WTC11 (cell line): ENCODE results near the gene STK31. TPM values are rescaled to one million over a fixed set of nuclear protein-coding genes. Genes with fewer than 3 reads are reported as not detected.

ENCODE experiments used
- ATAC-seq: fragments of 200-7000 bp; cut with Tn5 transposase; 2 replicates; pipeline ENCODE4 v1.10.0; 2021; ENCODE audit warnings: mild to moderate bottlenecking, moderate library complexity
- CTCF ChIA-PET: fragments of 300-600 bp; sonication (Branson Sonifier 250); formaldehyde crosslinking; loops from one replicate; lab custom pipeline; 2021; ENCODE audit warnings: antibody characterized with exemption; lab: Charles Lee
- POLR2A ChIA-PET: fragments of 350-600 bp; sonication (Branson Sonifier 250); formaldehyde crosslinking; loops from one replicate; lab custom pipeline; 2021; ENCODE audit warnings: antibody characterized with exemption; lab: Charles Lee
- DNase-seq: peaks from one replicate; pipeline ENCODE4 v3.0.0; 2021; ENCODE audit warnings: low spot score
- H3K27ac Mint-ChIP-seq: 2 replicates; pipeline ENCODE4 v1.8.0; 2021; ENCODE audit warnings: mixed read lengths
- H3K27me3 Mint-ChIP-seq: 2 replicates; pipeline ENCODE4 v1.8.0; 2021; ENCODE audit warnings: low read depth, mild to moderate bottlenecking, moderate library complexity, mixed read lengths
- H3K36me3 Mint-ChIP-seq: 2 replicates; pipeline ENCODE4 v1.8.0; 2021; ENCODE audit warnings: mixed read lengths
- H3K4me1 Mint-ChIP-seq: 2 replicates; pipeline ENCODE4 v1.8.0; 2022; ENCODE audit warnings: mixed read lengths
- H3K4me3 Mint-ChIP-seq: 2 replicates; pipeline ENCODE4 v1.8.0; 2021; ENCODE audit warnings: mild to moderate bottlenecking, moderate library complexity, mixed read lengths
- H3K9me3 Mint-ChIP-seq: 2 replicates; pipeline ENCODE4 v1.8.0; 2021; ENCODE audit warnings: mixed read lengths
- CBFB ChIP-seq: sonication (generic); formaldehyde crosslinking; IDR thresholded peaks from 2 replicates; pipeline ENCODE4 v1.8.1; 2022; ENCODE audit warnings: mild to moderate bottlenecking, low read depth, missing genetic modification reagents
- ESRRA ChIP-seq: sonication (generic); formaldehyde crosslinking; IDR thresholded peaks from 2 replicates; pipeline ENCODE4 v1.8.1; 2022; ENCODE audit warnings: mild to moderate bottlenecking, missing genetic modification reagents, borderline replicate concordance
- ETV6 ChIP-seq: sonication (generic); formaldehyde crosslinking; IDR thresholded peaks from 2 replicates; pipeline ENCODE4 v1.8.1; 2022; ENCODE audit warnings: mild to moderate bottlenecking, missing genetic modification reagents
- FOXJ3 ChIP-seq: sonication (generic); formaldehyde crosslinking; IDR thresholded peaks from 2 replicates; pipeline ENCODE4 v1.9.0; 2021; ENCODE audit warnings: missing genetic modification reagents, mild to moderate bottlenecking, borderline replicate concordance
- FOXP1 ChIP-seq: sonication (generic); formaldehyde crosslinking; IDR thresholded peaks from 2 replicates; pipeline ENCODE4 v1.8.0; 2022; ENCODE audit warnings: missing genetic modification reagents, mild to moderate bottlenecking, moderate library complexity, borderline replicate concordance
- GTF2I ChIP-seq: fragments of 250-450 bp; sonication (Bioruptor Pico); conservative IDR thresholded peaks from 2 replicates; pipeline ENCODE4 v1.4.0; 2021; ENCODE audit warnings: mild to moderate bottlenecking
- HMGA2 ChIP-seq: fragments of 250-450 bp; sonication (Bioruptor Pico); IDR thresholded peaks from 2 replicates; pipeline ENCODE4 v1.4.0; 2021; ENCODE audit warnings: mild to moderate bottlenecking, moderate library complexity
- NFATC4 ChIP-seq: fragments of 250-450 bp; sonication (Bioruptor Pico); IDR thresholded peaks from 2 replicates; pipeline ENCODE4 v1.9.0; 2021; ENCODE audit warnings: mild to moderate bottlenecking
- NR3C1 ChIP-seq: sonication (generic); formaldehyde crosslinking; conservative IDR thresholded peaks from 2 replicates; pipeline ENCODE4 v1.8.1; 2023; ENCODE audit warnings: low read depth, mild to moderate bottlenecking, missing genetic modification reagents
- SP1 ChIP-seq: sonication (generic); formaldehyde crosslinking; conservative IDR thresholded peaks from 2 replicates; pipeline ENCODE4 v1.8.1; 2022; ENCODE audit warnings: missing genetic modification reagents
- ZBTB21 ChIP-seq: sonication (generic); formaldehyde crosslinking; IDR thresholded peaks from 2 replicates; pipeline ENCODE4 v1.8.1; 2023; ENCODE audit warnings: mild to moderate bottlenecking, missing genetic modification reagents, borderline replicate concordance
- ZNF121 ChIP-seq: sonication (generic); formaldehyde crosslinking; IDR thresholded peaks from 2 replicates; pipeline ENCODE4 v1.8.0; 2023; ENCODE audit warnings: missing genetic modification reagents
- ZNF263 ChIP-seq: sonication (generic); formaldehyde crosslinking; IDR thresholded peaks from 2 replicates; pipeline ENCODE4 v1.8.1; 2022; ENCODE audit warnings: low read depth, mild to moderate bottlenecking, moderate library complexity, missing genetic modification reagents
- ZNF671 ChIP-seq: fragments of 250-450 bp; sonication (Bioruptor Pico); IDR thresholded peaks from 2 replicates; pipeline ENCODE4 v1.8.0; 2021; ENCODE audit warnings: mild to moderate bottlenecking
- total RNA-seq: library from RNA; stranded (reverse); gene quantifications from 3 replicates; pipeline ENCODE4 v1.2.3, GENCODE V29; 2021
- TF ChIP-seq, protein P1 (sequence below): sonication (generic); formaldehyde crosslinking; conservative IDR thresholded peaks from 2 replicates; pipeline ENCODE4 v1.8.1; 2023; ENCODE audit warnings: mild to moderate bottlenecking, low read depth, missing genetic modification reagents, moderate library complexity
- TF ChIP-seq, protein P2 (sequence below): fragments of 250-450 bp; sonication (Bioruptor Pico); IDR thresholded peaks from 2 replicates; pipeline ENCODE4 v1.9.0; 2021; ENCODE audit warnings: mild to moderate bottlenecking
- TF ChIP-seq, protein P3 (sequence below): sonication (generic); formaldehyde crosslinking; IDR thresholded peaks from 2 replicates; pipeline ENCODE4 v1.8.1; 2022; ENCODE audit warnings: mild to moderate bottlenecking, missing genetic modification reagents, moderate library complexity, borderline replicate concordance
- TF ChIP-seq, protein P4 (sequence below): fragments of 250-450 bp; sonication (Bioruptor Pico); IDR thresholded peaks from 2 replicates; pipeline ENCODE4 v1.9.0; 2021; ENCODE audit warnings: mild to moderate bottlenecking
- TF ChIP-seq, protein P5 (sequence below): sonication (generic); formaldehyde crosslinking; IDR thresholded peaks from 2 replicates; pipeline ENCODE4 v1.8.0; 2022; ENCODE audit warnings: mild to moderate bottlenecking, missing genetic modification reagents

The STK31 gene
- total RNA-seq, 1 experiment from 2014 or later = 0.42 TPM

DNA sequence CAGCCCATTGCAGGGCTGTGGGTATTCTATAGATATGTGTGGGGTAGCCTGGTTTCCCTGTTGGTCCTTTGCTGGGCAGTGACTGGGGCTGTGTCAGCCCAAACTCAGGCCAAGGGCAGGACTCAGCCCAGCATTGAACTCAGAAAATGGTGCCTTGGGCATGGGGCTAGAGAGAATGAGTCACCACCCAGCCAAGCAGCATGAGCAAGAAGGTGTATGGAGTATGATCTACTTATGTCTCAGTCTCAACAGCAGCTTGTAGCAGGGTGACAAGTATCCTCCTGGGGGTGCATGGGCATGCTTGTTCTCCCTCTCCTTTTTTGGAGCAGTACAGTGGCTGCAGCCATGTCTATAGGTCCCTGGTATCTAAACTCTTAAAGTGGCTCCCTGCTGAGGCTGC is 32.0 kb downstream of the STK31 start:
- POLR2A ChIA-PET = no interaction called here
- DNase-seq (no peak), ATAC-seq (no peak)
- peaks cover 16% of the 10 kb centered on the region for H3K36me3 Mint-ChIP-seq
- CTCF ChIA-PET = no interaction called here
- no peak overlapping the region for H3K4me3 Mint-ChIP-seq
- TF ChIP-seq GTF2I (CRISPR knock-in tag) = no peak
- H3K27me3 Mint-ChIP-seq = peaks cover 13% of the 10 kb centered on the region
- no peaks in the 10 kb centered on the region for H3K4me1 Mint-ChIP-seq
- no peak overlapping the region for H3K27ac Mint-ChIP-seq
- H3K9me3 Mint-ChIP-seq = peaks cover 41% of the 10 kb centered on the region

DNA sequence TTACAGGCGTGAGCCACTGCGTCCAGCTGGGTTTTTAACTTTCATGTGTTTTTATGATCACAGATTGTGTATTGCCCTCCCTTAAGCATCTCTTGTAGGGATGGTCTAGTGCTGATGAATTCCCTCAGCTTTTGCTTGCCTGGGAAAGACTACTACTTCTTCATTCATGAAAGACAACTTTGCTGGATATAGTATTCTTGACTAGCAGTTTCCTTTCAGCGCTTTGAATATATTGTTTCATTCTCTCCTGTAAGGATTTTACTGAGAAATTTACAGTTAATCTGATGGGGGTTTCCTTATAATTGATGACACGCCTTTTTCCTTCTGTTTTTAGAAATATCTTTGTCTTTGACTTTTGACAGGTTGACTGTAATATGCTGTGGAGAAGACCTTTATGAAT is 33.2 kb downstream of the STK31 start:
- Mint-ChIP-seq H3K4me1 (no peaks in the 10 kb centered on the region), H3K4me3 (no peak overlapping the region), H3K9me3 (peaks cover 48% of the 10 kb centered on the region), H3K36me3 (peaks cover 16% of the 10 kb centered on the region), H3K27ac (no peak overlapping the region), H3K27me3 (peaks cover 13% of the 10 kb centered on the region)
- no peak for DNase-seq
- POLR2A ChIA-PET = interaction anchor here (0.7 kb wide), 1 partner anchor 184 kb away, joined by 8 read pairs; no protein-coding TSS in a partner anchor
- CTCF ChIA-PET = no interaction called here
- TF ChIP-seq HMGA2 (CRISPR knock-in tag) (no peak), ZNF263 (no peak), NFATC4 (CRISPR knock-in tag) (no peak), FOXP1 (no peak), NR3C1 (CRISPR knock-in tag) (no peak), ZNF121 (CRISPR knock-in tag) (no peak), ZNF671 (CRISPR knock-in tag) (no peak), CBFB (CRISPR knock-in tag) (no peak), ZBTB21 (no peak), ESRRA (CRISPR knock-in tag) (no peak), FOXJ3 (CRISPR knock-in tag) (no peak), SP1 (CRISPR knock-in tag) (no peak), ETV6 (CRISPR knock-in tag) (no peak)
- TF ChIP-seq, protein P1, sequence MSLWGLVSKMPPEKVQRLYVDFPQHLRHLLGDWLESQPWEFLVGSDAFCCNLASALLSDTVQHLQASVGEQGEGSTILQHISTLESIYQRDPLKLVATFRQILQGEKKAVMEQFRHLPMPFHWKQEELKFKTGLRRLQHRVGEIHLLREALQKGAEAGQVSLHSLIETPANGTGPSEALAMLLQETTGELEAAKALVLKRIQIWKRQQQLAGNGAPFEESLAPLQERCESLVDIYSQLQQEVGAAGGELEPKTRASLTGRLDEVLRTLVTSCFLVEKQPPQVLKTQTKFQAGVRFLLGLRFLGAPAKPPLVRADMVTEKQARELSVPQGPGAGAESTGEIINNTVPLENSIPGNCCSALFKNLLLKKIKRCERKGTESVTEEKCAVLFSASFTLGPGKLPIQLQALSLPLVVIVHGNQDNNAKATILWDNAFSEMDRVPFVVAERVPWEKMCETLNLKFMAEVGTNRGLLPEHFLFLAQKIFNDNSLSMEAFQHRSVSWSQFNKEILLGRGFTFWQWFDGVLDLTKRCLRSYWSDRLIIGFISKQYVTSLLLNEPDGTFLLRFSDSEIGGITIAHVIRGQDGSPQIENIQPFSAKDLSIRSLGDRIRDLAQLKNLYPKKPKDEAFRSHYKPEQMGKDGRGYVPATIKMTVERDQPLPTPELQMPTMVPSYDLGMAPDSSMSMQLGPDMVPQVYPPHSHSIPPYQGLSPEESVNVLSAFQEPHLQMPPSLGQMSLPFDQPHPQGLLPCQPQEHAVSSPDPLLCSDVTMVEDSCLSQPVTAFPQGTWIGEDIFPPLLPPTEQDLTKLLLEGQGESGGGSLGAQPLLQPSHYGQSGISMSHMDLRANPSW (CRISPR knock-in tag) = no peak
- TF ChIP-seq, protein P2, sequence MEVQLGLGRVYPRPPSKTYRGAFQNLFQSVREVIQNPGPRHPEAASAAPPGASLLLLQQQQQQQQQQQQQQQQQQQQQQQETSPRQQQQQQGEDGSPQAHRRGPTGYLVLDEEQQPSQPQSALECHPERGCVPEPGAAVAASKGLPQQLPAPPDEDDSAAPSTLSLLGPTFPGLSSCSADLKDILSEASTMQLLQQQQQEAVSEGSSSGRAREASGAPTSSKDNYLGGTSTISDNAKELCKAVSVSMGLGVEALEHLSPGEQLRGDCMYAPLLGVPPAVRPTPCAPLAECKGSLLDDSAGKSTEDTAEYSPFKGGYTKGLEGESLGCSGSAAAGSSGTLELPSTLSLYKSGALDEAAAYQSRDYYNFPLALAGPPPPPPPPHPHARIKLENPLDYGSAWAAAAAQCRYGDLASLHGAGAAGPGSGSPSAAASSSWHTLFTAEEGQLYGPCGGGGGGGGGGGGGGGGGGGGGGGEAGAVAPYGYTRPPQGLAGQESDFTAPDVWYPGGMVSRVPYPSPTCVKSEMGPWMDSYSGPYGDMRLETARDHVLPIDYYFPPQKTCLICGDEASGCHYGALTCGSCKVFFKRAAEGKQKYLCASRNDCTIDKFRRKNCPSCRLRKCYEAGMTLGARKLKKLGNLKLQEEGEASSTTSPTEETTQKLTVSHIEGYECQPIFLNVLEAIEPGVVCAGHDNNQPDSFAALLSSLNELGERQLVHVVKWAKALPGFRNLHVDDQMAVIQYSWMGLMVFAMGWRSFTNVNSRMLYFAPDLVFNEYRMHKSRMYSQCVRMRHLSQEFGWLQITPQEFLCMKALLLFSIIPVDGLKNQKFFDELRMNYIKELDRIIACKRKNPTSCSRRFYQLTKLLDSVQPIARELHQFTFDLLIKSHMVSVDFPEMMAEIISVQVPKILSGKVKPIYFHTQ (CRISPR knock-in tag) = no peak
- TF ChIP-seq, protein P3, sequence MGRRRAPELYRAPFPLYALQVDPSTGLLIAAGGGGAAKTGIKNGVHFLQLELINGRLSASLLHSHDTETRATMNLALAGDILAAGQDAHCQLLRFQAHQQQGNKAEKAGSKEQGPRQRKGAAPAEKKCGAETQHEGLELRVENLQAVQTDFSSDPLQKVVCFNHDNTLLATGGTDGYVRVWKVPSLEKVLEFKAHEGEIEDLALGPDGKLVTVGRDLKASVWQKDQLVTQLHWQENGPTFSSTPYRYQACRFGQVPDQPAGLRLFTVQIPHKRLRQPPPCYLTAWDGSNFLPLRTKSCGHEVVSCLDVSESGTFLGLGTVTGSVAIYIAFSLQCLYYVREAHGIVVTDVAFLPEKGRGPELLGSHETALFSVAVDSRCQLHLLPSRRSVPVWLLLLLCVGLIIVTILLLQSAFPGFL (CRISPR knock-in tag) = no peak
- TF ChIP-seq, protein P4, sequence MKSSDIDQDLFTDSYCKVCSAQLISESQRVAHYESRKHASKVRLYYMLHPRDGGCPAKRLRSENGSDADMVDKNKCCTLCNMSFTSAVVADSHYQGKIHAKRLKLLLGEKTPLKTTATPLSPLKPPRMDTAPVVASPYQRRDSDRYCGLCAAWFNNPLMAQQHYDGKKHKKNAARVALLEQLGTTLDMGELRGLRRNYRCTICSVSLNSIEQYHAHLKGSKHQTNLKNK (CRISPR knock-in tag) = no peak
- TF ChIP-seq, protein P5, sequence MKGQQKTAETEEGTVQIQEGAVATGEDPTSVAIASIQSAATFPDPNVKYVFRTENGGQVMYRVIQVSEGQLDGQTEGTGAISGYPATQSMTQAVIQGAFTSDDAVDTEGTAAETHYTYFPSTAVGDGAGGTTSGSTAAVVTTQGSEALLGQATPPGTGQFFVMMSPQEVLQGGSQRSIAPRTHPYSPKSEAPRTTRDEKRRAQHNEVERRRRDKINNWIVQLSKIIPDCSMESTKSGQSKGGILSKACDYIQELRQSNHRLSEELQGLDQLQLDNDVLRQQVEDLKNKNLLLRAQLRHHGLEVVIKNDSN (CRISPR knock-in tag) = no peak
- no peak for ATAC-seq
